Fibroblast of the conjunctiva (primary cell): ENCODE measurements around the gene SNPH.
A peak's percentile ranks its signal among the peaks of the same experiment; 100 is the strongest.
"Not testable (repeated sequence)": the region's sequence is repeated elsewhere in the genome, so short reads cannot be mapped to it uniquely, and the experiment has no call there.

Experiments
- DNase-seq: peaks from one replicate; pipeline ENCODE4 v3.0.0-alpha.2; 2010; ENCODE audit warnings: low read depth

SNPH gene

GRCh38 chr20:1266167-1266973 lies at the start of gene SNPH:
Gene SNPH, plus strand, starts transcription at chr20:1266294. Its CDS starts 29,946 bp downstream, at chr20:1296240.
- peak; percentile 36 for DNase-seq

- not testable (repeated sequence) for DNase-seq
Observed at GRCh38 chr20:1216527-1217427, 49.3 kb upstream of the SNPH start.

- not testable (repeated sequence) for DNase-seq
Observed at GRCh38 chr20:1222750-1223149, 43.3 kb upstream of the SNPH start.

GRCh38 chr20:1224205-1224890 lies 41.7 kb upstream of the SNPH start:
- DNase-seq: no peak

GRCh38 chr20:1225263-1225782 lies 40.8 kb upstream of the SNPH start:
- DNase-seq: no peak

- DNase-seq: peak; percentile 31
Observed at GRCh38 chr20:1225783-1226654, 40.1 kb upstream of the SNPH start, which contains the start of gene RAD21L1. Gene RAD21L1, plus strand, starts transcription at chr20:1226044. Its CDS starts 2,410 bp downstream, at chr20:1228454.

- DNase-seq: no peak
Observed at GRCh38 chr20:1229541-1229940, 36.6 kb upstream of the SNPH start.

- DNase-seq: no peak
Observed at GRCh38 chr20:1232286-1233111, 33.6 kb upstream of the SNPH start.

GRCh38 chr20:1240549-1240948 lies 25.5 kb upstream of the SNPH start:
- no peak for DNase-seq

- DNase-seq: no peak
Observed at GRCh38 chr20:1241456-1241855, 24.6 kb upstream of the SNPH start.

GRCh38 chr20:1242099-1242498 lies 24.0 kb upstream of the SNPH start:
- no peak for DNase-seq

GRCh38 chr20:1242530-1242929 lies 23.6 kb upstream of the SNPH start:
- no peak for DNase-seq

- no peak for DNase-seq
Observed at GRCh38 chr20:1245578-1245977, 20.5 kb upstream of the SNPH start.

- DNase-seq: no peak
Observed at GRCh38 chr20:1247689-1248088, 18.4 kb upstream of the SNPH start.

- not testable (repeated sequence) for DNase-seq
Observed at GRCh38 chr20:1250282-1250681, 15.8 kb upstream of the SNPH start.

- DNase-seq: no peak
Observed at GRCh38 chr20:1252416-1252815, 13.7 kb upstream of the SNPH start.

- no peak for DNase-seq
Observed at GRCh38 chr20:1254254-1254653, 11.8 kb upstream of the SNPH start.

GRCh38 chr20:1255675-1256074 lies 10.4 kb upstream of the SNPH start:
- no peak for DNase-seq

- no peak for DNase-seq
Observed at GRCh38 chr20:1263853-1264252, 2.2 kb upstream of the SNPH start.

- DNase-seq: no peak
Observed at GRCh38 chr20:1264727-1265126, 1.4 kb upstream of the SNPH start.
